ENCODE measurements around the gene CIRBP.

CIRBP gene

DNA sequence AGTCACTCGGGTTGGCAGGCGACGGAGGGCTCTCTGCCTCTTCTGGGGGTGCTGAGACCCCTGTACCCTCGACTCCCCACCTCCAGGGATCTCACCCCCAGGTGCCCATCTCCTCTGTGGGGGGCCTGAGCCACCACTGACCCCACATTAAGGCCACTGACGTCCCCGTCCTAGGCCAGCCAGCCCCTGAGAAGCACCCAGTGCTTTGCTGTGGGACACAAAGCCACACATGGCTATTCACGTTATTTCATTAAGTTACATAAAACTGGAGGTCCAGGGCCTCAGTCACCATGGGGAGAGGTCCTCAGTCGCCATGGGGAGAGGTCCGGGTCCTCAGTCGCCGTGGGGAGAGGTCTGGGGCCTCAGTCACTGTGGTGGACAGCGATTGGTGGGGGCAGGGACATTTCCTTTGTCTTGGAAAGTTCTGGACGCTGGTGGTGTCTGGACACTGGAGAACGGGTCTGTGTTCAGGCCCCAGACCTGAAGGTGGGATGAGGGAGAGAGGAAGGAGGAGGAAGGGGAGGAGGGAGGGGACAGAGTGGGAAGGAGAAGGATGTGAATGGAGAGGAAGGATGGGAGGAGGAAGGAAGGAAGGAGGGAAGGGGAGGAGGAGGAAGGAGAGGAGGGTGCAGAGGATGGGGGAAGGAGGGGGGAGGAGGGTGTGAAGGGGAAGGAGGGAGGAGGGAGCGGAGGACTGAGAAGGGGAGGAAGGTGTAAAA lies 12.6 kb downstream of the CIRBP start:
- DNase-seq, result no peak

GRCh38 chr19:1282588-1283206 lies 13.6 kb downstream of the CIRBP start:
- no peak for DNase-seq

GRCh38 chr19:1283207-1283916 lies 14.2 kb downstream of the CIRBP start:
- no peak for DNase-seq

DNA sequence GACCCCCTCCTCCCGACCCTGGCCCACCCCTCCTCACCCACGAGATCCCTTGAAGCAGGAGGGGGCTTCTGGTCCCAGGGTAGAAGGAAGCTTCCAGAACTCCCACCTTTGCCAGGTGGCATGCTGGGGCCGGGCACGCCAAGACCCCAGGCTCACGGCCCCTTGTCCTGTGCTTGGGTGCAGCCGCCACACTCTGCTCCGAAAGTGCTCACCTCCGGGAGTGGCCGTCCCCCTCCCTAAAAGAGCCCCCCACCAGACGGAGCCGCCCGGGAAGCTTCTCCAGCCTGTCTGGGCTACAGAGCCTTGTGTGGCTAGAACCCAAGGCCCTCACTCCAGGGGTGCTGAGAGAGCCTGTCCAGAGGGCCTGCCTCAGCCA lies 14.8 kb downstream of the CIRBP start:
- no peak for DNase-seq

- no peak for DNase-seq
These were observed 15.3 kb downstream of the CIRBP start for GRCh38 chr19:1284293-1284978.

GRCh38 chr19:1284979-1285736 lies 16.0 kb downstream of the CIRBP start:
- DNase-seq, result no peak

GRCh38 chr19:1285737-1286360 lies 16.7 kb downstream of the CIRBP start, which contains the start of gene EFNA2:
EFNA2 (plus strand) TSS chr19:1285873; CDS start chr19:1286169, 296 bp downstream.
- no peak for DNase-seq

- DNase-seq, result no peak
These were observed 17.6 kb downstream of the CIRBP start for GRCh38 chr19:1286487-1287353.

DNA sequence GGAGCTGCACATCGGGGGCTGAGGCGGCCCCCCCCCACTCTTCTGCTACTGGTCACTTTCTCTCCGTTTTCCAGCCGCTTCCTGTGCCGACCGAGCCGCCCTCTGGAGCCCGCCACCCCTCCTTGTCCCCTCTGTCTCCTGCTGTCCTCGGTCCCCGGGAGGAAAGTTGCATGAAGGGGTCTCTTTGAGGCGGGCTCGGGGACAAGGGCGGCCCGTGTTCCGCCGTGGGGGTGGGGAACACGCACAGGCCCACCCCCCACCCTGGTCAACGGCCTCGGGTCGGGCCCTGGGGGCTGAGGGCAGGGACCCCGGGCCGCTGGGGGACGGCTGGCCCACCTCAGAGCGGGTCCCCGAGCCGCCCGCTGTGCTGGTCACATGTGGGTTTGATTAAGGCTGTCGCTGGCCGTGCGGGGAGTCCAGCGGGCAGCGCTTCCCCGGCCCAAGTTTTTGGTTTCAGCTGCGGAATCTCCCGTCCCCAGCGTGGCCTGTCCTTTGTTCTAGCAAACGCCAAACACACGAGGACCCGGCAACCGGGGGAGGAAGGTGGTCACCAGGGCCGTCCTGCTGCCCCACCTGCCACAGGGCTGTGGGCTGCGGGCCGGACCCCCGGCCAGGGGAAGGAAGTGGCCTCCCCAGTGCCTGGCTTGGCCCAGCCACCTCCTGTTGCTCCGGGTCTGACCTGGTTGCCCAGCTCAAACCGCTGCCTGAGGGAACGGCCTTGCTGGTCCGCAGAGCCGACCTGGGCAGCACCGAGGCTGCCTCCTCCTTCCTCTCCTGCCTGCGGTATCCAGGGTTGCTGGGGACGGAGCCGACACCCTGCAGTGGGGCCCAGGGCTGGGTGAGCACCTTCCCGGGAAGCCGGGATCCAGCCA lies 18.5 kb downstream of the CIRBP start:
- no peak for DNase-seq

DNA sequence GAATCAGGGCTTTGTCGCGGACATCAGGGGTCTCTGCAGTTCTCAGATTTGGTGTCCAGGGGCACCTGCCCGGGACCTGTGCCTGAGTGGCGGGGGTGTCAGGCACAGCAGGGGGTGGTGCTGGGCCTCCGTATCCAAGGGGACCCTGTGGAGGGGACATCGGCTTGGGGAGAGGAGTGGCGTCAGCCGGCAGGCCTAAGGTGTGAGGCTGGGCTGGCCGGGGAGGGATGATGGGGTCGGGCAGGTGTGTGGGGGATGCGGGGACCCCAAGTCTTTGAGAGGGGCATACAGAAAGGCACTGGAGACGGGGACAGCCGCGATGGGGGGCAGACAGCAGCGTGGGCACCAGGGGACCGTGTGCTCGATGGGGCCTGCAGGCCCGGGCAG lies 19.1 kb downstream of the CIRBP start:
- DNase-seq, result no peak

- no peak for DNase-seq
These were observed 19.9 kb downstream of the CIRBP start for GRCh38 chr19:1288833-1289685.

DNA sequence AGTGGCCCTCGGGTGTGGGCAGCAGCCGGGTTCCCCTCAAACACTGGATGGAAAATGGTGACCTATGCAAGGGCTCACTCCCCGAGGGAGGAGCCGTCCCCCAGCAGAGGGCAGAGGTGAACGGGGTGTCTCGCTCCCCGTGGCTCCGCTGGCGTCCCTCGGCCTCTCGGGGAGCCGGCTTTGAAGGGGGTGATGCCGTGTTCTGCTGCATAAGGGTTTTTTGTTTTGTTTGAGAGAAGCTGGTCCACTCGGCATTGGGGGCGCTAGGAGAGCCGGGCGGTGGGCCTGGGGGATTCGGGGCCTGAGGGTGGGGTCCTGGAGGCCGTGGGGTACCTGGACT lies 20.5 kb downstream of the CIRBP start:
- no peak for DNase-seq

DNA sequence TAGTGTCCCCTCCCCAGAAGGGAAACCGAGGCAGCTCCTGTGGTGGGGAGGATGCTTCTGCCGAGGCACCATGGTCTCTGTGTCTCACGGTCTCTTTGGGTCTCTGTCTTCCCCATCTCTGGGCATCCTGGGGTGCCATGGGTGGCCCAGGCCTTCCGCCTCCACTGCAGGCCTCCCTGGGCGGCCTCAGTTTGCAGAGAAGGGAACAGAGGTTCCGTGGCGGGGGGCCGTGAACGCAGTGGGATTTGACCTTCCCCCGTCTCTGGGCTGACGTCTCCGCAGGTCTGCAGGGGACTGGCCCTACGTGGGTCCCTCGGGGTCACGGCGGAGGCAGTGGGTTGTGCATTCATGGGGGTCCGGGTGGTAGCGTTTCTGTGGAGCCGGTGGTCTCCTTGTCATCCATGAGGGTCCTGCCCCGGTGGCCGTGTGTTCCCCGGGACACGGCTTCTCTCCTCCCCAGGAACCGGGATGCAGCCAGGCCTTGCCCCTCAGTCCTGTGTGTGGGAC lies 21.1 kb downstream of the CIRBP start:
- no peak for DNase-seq

DNA sequence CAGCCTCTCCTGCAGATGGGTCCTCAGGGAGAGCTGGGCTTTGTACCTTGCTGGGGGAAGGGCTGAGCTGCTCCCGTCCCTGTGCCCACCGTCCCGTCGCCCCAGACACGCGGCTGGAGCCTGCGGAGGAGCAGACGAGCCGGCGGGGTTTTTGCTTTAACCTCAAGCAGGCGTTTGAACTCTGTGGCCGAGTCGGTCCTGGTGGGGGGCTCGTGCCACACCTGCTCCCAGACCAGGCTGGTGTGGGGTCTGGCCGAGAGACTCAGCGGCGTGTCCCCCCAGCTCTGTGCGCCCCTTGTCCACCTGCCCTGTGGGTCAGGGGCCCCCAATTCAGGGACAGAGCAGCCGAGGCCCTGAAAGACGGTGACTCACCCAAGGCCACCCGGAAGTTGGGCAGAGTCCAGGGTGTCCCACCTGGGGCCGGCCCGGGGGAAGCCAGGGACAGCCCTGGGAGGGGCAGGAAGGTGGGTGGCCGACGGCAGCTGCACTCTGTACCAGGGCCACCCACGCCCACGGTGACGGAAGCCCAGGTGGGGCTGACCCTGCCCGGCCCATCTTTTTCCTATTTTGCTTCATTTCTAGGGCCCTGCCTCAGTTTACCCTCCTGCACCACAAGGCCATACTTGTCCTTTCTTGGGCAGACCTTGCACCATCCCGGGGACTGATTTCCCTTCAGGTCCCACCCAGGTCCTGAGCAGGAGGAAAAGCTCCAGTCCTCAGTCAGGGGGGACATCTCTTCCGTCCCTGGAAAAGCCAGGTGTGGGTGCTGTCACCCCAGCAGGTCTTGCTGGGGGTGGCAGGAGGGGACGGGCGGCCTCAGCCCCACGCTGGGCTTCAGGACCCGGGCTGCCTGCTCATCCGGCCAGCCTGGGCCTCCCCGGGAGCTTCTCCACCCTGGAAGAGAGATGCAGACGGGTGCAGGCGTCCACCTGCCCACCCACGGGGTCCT lies 21.8 kb downstream of the CIRBP start:
- DNase-seq, result peak in 1 of 2 donors; percentile 6

DNA sequence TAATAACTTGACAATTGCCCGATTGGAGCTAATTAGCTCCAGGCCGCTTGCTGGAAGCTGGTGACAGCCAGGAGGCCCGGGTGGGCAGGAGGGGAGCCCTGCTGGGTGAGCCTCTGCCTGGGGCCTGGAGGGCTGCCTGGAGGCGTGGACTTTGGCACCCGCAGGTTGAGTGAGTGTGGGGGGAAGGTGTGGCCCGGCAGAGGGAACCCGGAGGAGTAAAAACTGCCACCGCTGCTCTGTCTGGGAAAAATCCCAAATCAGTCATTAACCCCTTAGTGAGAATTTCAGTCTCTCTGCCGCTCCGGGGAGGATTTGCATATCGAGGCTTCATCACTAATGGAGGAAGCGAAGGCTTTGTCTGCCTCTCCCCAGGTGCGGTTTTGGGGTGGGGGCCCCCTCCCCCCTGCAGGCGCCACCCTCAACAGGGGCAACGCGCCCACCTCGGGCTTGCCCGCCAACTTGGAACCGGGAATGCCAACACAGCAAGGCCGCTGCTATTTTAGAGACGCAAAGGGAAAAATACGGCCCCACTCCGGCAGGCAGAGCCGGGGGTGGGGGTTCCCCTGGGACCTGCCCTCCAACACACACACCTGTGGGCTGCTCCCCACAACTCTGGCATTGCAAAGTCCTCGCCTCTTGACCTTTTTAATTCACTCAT lies 22.8 kb downstream of the CIRBP start:
- DNase-seq, result no peak

DNA sequence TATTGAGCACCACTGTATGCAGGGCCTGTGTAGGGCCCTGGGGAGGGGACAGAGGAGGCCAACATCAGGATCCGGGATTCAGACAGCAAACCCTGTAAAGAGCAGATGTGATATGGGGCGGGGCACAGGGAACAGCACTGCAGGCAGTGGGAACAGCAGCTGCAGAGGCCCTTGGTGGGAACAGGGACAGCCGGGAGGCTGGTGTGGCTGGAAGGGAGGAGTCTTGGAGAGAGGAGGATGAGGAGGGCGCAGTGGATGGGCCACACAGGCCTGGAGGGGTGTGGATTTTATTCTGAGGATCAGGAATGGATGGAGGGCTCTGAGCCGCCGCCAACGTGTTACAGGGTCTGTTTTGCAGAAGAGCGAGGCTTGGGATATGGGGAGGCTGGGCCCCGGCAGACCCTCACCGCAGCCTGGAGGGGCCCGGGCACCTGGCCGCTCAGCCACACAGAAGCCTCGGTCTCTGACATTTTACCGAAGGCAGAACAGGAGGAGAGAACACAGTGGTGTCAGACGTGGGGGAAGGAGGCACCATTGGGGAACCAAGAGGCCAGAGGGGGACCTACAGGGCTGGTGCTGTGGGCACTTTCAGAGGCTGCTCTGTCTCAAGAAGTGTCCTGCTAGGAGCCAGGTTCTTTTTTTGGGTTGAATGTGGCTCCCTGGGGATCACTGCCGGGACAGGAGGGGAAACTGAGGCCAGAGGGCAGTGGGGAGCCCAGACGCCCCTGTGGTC lies 23.5 kb downstream of the CIRBP start:
- no peak for DNase-seq
